NCI-H2107 (cell line): ENCODE data around the gene KIAA0040.
"Not testable (repeated sequence)": the region's sequence is repeated elsewhere in the genome, so short reads cannot be mapped to it uniquely, and the experiment has no call there.

ENCODE experiments used
- DNase-seq: peaks from one replicate; lab custom pipeline; 2025; lab: John Stamatoyannopoulos, UW

Gene KIAA0040

GRCh38 chr1:175137369-175137768, 55.2 kb downstream of the KIAA0040 start:
- DNase-seq: no peak

GRCh38 chr1:175136246-175136645, 56.3 kb downstream of the KIAA0040 start:
- no peak for DNase-seq

GRCh38 chr1:175134500-175134899, 58.1 kb downstream of the KIAA0040 start:
- no peak for DNase-seq

DNA sequence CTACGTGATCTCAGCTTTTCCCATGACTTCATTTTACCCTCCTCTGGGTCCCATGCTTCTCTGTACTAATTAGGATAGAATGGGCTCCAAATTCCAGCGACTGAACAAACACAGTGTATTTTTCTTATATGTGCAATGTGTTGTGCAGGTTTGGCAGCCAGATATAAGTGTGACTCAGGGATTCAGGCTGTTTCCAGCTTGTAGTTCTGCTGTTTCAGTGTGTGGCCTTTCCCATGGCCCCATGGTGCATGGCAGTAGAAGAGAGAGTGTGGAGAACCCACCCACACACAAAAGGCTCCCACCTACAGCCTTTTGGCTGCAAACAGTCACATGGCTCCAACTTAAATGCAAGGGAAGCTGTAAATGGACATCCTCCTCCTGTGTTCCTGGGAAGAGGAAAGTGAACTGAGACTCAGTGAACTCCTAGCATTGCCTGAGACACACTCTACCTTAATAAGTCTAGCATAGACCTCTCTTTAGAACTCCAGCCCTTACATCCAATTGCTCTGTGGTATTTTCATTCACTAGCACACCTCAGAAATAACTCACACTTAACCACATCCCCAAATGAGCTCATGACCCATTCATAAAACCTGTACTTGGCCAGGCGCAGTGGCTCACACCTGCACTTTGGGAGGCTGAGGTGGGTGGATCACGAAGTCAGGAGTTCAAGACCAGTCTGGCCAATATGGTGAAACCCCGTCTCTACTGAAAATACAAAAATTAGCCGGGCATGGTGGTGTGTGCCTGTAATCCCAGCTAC, 58.7 kb downstream of the KIAA0040 start:
- no peak for DNase-seq

GRCh38 chr1:175132436-175132835, 60.1 kb downstream of the KIAA0040 start:
- DNase-seq: no peak

- no peak for DNase-seq
Measured at GRCh38 chr1:175131095-175131494, 61.5 kb downstream of the KIAA0040 start.

DNA sequence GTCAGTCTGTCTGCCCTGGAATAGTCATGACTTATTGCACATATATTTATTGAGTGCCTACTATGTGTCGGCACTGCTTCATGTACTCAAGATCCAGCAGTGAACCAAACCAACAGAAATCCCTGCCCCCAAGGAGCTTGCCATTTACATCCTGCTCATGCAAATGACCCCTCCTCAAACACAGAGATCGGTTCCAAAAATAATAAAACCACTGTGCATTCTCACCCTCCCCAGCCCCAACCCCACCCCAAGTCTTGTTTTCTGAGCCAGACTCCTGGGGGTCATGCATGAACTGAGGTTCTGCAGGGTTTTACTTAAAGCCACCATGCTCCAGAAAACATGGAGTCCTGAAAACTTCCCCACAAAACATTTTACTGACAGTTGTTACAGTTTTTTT, 61.9 kb downstream of the KIAA0040 start:
- DNase-seq: no peak

- peak; percentile 90 for DNase-seq
Measured at GRCh38 chr1:175129997-175130648, 62.5 kb downstream of the KIAA0040 start.

GRCh38 chr1:175129644-175129996, 63.0 kb downstream of the KIAA0040 start:
- no peak for DNase-seq

DNA sequence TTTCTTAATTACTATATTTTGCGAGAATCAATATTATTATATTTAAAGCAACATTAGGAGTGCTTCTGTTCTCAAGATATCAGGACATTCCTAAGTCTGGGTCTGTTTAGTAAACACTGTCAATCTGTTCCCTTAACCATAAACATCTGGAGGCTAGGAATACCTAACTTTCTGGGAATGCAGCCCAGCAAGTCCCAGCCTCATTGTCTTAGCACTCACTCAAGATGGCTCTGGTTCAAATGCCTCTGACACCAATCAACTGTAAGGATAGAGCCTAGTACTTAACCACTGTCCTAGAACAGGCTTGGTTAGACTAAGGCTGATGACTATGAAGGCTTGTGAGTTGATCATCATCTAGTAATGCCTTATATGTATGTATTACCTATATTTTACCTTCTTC, 63.4 kb downstream of the KIAA0040 start:
- DNase-seq: no peak

DNA sequence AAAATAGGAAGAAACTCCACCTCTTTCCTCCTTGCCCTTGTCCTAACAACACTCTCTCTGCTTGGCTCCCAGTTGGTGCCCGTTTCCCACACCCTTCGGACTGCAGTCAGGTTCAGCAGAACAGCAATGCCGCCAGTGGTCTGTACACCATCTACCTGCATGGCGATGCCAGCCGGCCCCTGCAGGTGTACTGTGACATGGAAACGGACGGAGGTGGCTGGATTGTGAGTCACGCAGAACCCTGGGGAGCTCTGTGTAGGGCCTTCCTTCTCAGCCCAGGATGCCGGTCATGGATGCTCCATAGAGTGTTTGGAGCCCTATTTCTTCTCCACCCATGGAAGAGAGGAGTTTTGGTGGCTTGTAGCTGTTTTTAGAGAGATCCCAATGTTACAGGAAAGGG, 64.1 kb downstream of the KIAA0040 start:
- no peak for DNase-seq

- DNase-seq: no peak
Measured at GRCh38 chr1:175127565-175127964, 65.0 kb downstream of the KIAA0040 start.

DNA sequence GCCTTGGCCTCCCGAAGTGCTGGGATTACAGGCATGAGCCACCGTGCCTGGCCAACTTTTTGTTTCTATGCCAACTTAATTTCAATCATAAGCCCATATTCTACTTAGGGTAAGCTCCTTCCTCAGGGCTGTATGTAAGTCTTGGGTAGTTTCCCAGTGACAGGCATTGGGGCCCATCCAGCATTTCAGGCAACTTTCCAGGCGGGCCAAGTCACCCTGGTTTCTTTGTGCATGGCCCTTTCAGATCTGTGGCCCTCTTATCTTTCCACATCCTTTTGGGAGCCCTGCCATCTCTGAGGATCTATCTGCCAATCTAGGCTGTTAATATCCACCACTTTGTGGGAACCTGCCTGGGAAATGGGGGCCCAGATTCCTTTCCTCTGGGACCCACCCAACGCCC, 66.2 kb downstream of the KIAA0040 start:
- DNase-seq: no peak

DNA sequence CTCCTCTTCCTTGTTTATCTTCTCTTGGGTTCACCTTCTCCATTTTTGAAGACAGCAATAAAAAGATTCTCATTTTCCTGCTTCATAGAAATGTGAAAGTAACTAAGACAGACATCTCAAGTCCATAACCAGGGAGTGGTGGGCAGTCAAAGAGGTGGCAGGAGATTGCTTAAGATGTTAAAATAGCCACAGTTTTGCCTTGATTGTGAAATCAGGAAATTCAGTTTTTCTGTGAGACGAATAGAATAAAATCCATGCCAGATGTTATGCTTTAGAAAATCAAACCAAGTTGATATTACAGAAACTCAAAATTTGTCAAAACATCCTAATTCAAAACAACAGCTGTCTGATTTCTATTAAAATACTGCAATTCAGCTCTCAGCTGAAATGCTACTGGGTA, 67.7 kb downstream of the KIAA0040 start:
- DNase-seq: no peak

GRCh38 chr1:175120511-175120910, 72.1 kb downstream of the KIAA0040 start:
- no peak for DNase-seq

GRCh38 chr1:175118375-175119367, 73.9 kb downstream of the KIAA0040 start:
- no peak for DNase-seq

DNA sequence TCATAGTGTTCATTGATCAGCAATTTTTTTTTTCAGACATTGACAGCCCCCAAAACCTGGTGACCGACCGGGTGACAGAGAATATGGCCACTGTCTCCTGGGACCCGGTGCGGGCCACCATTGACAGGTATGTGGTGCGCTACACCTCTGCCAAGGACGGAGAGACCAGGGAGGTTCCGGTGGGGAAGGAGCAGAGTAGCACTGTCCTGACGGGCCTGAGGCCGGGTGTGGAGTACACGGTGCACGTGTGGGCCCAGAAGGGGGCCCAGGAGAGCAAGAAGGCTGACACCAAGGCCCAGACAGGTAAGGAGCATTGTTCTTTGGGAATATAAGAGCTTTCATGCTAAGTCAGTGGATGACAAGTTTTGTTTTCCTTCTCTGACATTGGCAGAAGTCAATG, 75.7 kb downstream of the KIAA0040 start:
- no peak for DNase-seq

- DNase-seq: no peak
Measured at GRCh38 chr1:175116210-175116798, 76.3 kb downstream of the KIAA0040 start.

- no peak for DNase-seq
Measured at GRCh38 chr1:175114996-175115395, 77.6 kb downstream of the KIAA0040 start.

DNA sequence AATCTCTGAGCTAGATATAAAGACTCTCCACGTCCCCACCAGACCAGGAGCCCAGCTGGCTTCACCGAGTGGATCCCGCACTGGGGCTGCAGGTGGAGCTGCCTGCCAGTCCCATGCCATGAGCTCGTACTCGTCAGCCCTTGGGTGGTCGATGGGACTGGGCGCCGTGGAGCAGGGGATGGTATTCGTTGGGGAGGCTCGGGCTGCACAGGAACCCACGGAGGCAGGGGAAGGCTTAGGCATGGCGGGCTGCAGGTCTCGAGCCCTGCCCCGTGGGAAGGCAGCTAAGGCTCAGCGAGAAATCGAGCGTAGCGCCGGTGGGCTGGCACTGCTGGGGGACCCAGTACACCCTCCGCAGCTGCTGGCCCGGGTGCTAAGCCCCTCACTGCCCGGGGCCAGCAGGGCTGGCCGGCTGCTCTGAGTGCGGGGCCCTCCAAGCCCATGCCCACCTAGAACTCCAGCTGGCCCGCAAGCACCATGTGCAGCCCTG, 84.2 kb downstream of the KIAA0040 start:
- DNase-seq: not testable (repeated sequence)
